T-helper 2 cell (primary cell): Measurements from ENCODE around the gene KRT6A.

Experiments used
- DNase-seq, 5 experiments: peaks; one replicate each; pipeline versions ENCODE4 v3.0.0 to v3.0.0-alpha.2; 2012 to 2022

Gene KRT6A

GRCh38 chr12:52524241-52524897 lies 31.3 kb upstream of the KRT6A start:
- no peak for DNase-seq

- DNase-seq: no peak
These were observed 30.8 kb upstream of the KRT6A start for GRCh38 chr12:52523824-52524223.

GRCh38 chr12:52522346-52523011 lies 29.4 kb upstream of the KRT6A start:
- DNase-seq: no peak

GRCh38 chr12:52521568-52522266 lies 28.7 kb upstream of the KRT6A start:
- DNase-seq: no peak

GRCh38 chr12:52521175-52521567 lies 28.1 kb upstream of the KRT6A start:
- no peak for DNase-seq

GRCh38 chr12:52519826-52520662 lies 27.0 kb upstream of the KRT6A start, which contains the start of gene KRT5:
TSS of gene KRT5 (minus strand) at chr12:52520394. CDS start at chr12:52520296, 98 bp downstream.
- no peak for DNase-seq

- no peak for DNase-seq
These were observed 26.3 kb upstream of the KRT6A start for GRCh38 chr12:52519387-52519703.

GRCh38 chr12:52518574-52519386 lies 25.7 kb upstream of the KRT6A start:
- no peak for DNase-seq

GRCh38 chr12:52517888-52518287 lies 24.8 kb upstream of the KRT6A start:
- no peak for DNase-seq

GRCh38 chr12:52517005-52517835 lies 24.2 kb upstream of the KRT6A start:
- DNase-seq: no peak

GRCh38 chr12:52515927-52516831 lies 23.1 kb upstream of the KRT6A start:
- no peak for DNase-seq

GRCh38 chr12:52515319-52515646 lies 22.2 kb upstream of the KRT6A start:
- DNase-seq: no peak

- DNase-seq: no peak
These were observed 21.6 kb upstream of the KRT6A start for GRCh38 chr12:52514471-52515318.

GRCh38 chr12:52513736-52514135 lies 20.7 kb upstream of the KRT6A start:
- DNase-seq: no peak

GRCh38 chr12:52508211-52508610 lies 15.2 kb upstream of the KRT6A start:
- no peak for DNase-seq

GRCh38 chr12:52506858-52507715 lies 14.0 kb upstream of the KRT6A start:
- DNase-seq: peak in 1 of 5 experiments; percentile 19

- no peak for DNase-seq
These were observed 9.8 kb upstream of the KRT6A start for GRCh38 chr12:52502877-52503276.

- no peak for DNase-seq
These were observed 8.4 kb upstream of the KRT6A start for GRCh38 chr12:52501490-52501889.
